Spinal cord (tissue), 10 donors: Measurements from ENCODE around the gene EFEMP2. TPM values are rescaled to one million over a fixed set of nuclear protein-coding genes. Genes with fewer than 3 reads are reported as not detected.

Source experiments
- DNase-seq, 6 donors: peaks; one replicate each; pipeline versions ENCODE4 v3.0.0 to v3.0.0-alpha.2; 2013 to 2015; ENCODE audit warnings: low spot score in 6 of 6, low read depth in 4 of 6
- H3K27ac ChIP-seq: one replicate; pipeline ENCODE4 v1.5.1; 2013; ENCODE audit warnings: low read depth, low read length, control low read depth
- H3K27me3 ChIP-seq: one replicate; pipeline ENCODE4 v1.6.1; 2013; ENCODE audit warnings: low read length; ENCODE audit not compliant: control insufficient read depth, insufficient read depth
- H3K36me3 ChIP-seq: one replicate; pipeline ENCODE4 v1.6.1; 2013; ENCODE audit warnings: low read length; ENCODE audit not compliant: control insufficient read depth, insufficient read depth
- H3K4me1 ChIP-seq: one replicate; pipeline ENCODE4 v1.6.1; 2013; ENCODE audit warnings: low read length; ENCODE audit not compliant: control insufficient read depth, insufficient read depth
- H3K4me3 ChIP-seq: one replicate; pipeline ENCODE4 v1.5.1; 2013; ENCODE audit warnings: low read depth, low read length, control low read depth
- H3K9me3 ChIP-seq: one replicate; pipeline ENCODE4 v1.6.1; 2013; ENCODE audit warnings: low read length; ENCODE audit not compliant: control insufficient read depth, insufficient read depth
- WGBS: methylation state at CpG from one replicate; pipeline ENCODE4 v1.1.5; 2013; ENCODE audit warnings: missing lambda C conversion rate; ENCODE audit not compliant: insufficient coverage; 5-methylcytosine and 5-hydroxymethylcytosine counted together
- polyA plus RNA-seq, 2 donors: library from polyadenylated mRNA; unstranded; fragments of 120-200 nt; gene quantifications; one replicate each; pipeline ENCODE4 v1.2.1, GENCODE V29; 2013; ENCODE audit not compliant: insufficient read length in 2 of 2
- total RNA-seq, 2 donors: library from RNA; depleted of rRNA in 1 of 2; stranded (reverse); fragments of 120-200 nt in 1 of 2; fragments of >200 nt in 1 of 2; gene quantifications; one replicate each; pipeline versions ENCODE4 v1.2.3 to v1.2.4, GENCODE V29; 2013 to 2014
- donor health status: healthy.

EFEMP2 gene
- total and polyA plus RNA-seq, 4 donors, result 21.2 to 94.1 (median 79.1) TPM

GRCh38 chr11:65861533-65862183 is 10.9 kb downstream of the EFEMP2 start:
- H3K4me3 ChIP-seq, result peak overlapping the region; percentile 96
- H3K4me1 ChIP-seq, result peaks cover 41% of the 10 kb centered on the region
- WGBS, result 89% methylated on average over 10 of the region's 13 CpGs
- H3K27me3 ChIP-seq, result no peaks in the 10 kb centered on the region
- peaks cover 58% of the 10 kb centered on the region for H3K36me3 ChIP-seq
- no peaks in the 10 kb centered on the region for H3K9me3 ChIP-seq
- H3K27ac ChIP-seq, result peak overlapping the region; percentile 100
- DNase-seq, result peak in 1 of 6 donors; percentile 3

DNA sequence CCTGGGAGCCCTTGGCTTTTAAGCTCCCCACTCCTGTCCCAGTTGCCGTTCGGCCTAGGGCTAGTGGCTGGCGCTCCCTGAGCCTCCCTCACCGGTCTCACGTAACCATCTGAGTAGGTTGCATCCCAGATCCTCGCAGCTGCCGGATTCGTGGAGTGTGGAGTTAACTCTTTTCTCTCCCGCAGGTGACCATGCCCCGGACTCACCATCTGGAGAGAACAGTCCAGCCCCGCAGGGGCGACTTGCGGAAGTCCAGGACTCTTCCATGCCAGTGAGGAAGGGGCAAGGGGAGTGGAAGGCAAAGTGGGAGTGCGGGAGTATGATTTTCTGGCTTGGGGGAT is 11.5 kb downstream of the EFEMP2 start:
- Histone ChIP-seq H3K36me3 (peaks cover 58% of the 10 kb centered on the region), H3K9me3 (no peaks in the 10 kb centered on the region), H3K4me1 (peaks cover 46% of the 10 kb centered on the region), H3K4me3 (peak overlapping the region; percentile 96), H3K27ac (peak overlapping the region; percentile 100), H3K27me3 (no peaks in the 10 kb centered on the region)
- WGBS, result 7% methylated on average over 14 of the region's 14 CpGs
- peak in 1 of 6 donors; percentile 22 for DNase-seq

DNA sequence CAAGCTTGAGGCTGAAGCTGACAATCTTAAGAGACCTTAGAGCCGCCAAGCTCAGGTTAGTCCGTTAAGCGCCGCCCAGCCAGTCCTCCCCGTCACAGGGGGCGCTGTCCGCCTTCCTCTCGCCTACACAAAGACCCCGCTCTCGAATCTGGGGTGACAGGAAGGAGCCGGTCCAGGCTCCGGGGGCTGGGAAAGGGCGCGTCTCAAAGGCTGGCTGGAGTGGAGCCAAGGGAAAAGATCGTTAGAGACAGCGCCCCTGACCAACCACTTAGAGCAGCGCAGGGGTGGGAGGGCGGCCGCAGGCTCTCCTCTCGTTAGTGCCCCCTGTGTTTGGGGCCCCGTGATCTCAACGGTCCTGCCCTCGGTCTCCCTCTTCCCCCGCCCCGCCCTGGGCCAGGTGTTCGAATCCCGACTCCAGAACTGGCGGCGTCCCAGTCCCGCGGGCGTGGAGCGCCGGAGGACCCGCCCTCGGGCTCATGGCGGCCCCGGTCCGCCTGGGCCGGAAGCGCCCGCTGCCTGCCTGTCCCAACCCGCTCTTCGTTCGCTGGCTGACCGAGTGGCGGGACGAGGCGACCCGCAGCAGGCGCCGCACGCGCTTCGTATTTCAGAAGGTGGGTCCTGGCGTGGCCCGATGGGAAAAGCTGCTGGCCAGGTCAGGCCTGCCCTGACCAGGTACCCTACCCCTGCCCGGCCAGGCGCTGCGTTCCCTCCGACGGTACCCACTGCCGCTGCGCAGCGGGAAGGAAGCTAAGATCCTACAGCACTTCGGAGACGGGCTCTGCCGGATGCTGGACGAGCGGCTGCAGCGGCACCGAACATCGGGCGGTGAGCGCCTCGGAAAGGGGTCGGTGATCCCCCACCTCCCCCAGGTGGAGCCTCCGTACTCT is 12.1 kb downstream of the EFEMP2 start, which contains the start of gene MUS81:
TSS of gene MUS81 (plus strand) at position 156 of the 887 bp plus-strand sequence. CDS start at position 477, 321 bp downstream.
- peak within 1 kb of the TSS; percentile 96 for H3K4me3 ChIP-seq
- peaks cover 52% of the 10 kb centered on the region for H3K4me1 ChIP-seq
- under 1% methylated on average over 78 of the region's 78 CpGs for WGBS
- H3K27me3 ChIP-seq, result no peaks in the 10 kb centered on the region
- peaks cover 59% of the 10 kb centered on the region for H3K36me3 ChIP-seq
- peak; percentile 86 to 99 (median 94) for DNase-seq
- H3K27ac ChIP-seq, result peak within 1 kb of the TSS; percentile 100
- H3K9me3 ChIP-seq, result no peaks in the 10 kb centered on the region

DNA sequence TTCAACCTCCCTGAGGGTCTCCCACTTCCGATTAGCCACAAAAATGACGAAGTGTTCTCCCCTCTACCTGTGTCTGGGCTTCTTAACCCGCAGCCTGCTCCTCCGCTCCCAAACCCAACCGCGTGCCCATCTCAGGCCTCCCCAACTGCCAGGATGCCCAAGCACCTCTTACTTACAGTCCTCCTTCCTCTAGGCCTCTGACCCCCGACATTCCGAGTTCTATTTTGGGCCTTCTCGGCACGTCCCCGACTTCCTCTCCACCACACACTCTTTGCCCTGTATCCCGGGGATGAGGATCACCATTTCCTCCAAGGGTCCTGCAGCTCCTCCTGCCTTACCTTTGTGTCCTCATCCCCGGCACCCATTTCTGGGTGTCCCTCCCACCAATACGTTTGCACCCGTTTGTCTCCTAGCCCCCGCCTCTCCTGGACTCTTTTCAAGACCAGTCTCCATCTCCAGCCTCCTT is 12.8 kb downstream of the EFEMP2 start:
- WGBS, result 2% methylated on average over 16 of the region's 16 CpGs
- Histone ChIP-seq H3K4me1 (peaks cover 56% of the 10 kb centered on the region), H3K27me3 (no peaks in the 10 kb centered on the region), H3K4me3 (peak overlapping the region; percentile 96), H3K36me3 (peaks cover 59% of the 10 kb centered on the region), H3K9me3 (no peaks in the 10 kb centered on the region), H3K27ac (peak overlapping the region; percentile 100)
- DNase-seq, result peak in 1 of 6 donors; percentile 25

GRCh38 chr11:65859095-65859811 is 13.3 kb downstream of the EFEMP2 start:
- Histone ChIP-seq H3K27me3 (no peaks in the 10 kb centered on the region), H3K27ac (peak overlapping the region; percentile 100), H3K4me1 (peaks cover 56% of the 10 kb centered on the region), H3K4me3 (peak overlapping the region; percentile 96), H3K9me3 (no peaks in the 10 kb centered on the region), H3K36me3 (peaks cover 59% of the 10 kb centered on the region)
- peak; percentile 80 to 99 (median 94) for DNase-seq
- WGBS, result 0% methylated on average over 46 of the region's 46 CpGs

DNA sequence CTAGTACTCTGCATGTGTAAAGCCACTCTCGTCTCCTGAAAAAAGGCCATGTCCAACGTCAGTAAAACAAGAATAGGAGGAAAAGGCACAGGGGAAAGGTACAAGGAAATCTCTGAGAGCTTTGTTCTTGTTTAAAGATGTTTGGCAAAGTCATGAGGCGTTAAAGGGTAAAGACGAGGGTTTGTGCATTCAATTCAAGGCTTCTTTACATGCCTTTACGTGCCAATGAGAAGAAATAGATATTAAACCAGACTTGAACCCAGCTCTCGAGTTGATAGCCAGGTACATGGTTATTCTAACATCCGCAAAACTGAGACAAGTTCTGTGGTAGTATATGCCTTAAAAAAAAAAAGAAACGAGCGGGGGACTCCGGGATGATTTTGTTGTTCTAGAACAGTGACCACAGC is 13.9 kb downstream of the EFEMP2 start:
- 0% methylated on average over 8 of the region's 10 CpGs for WGBS
- Histone ChIP-seq H3K4me1 (peaks cover 56% of the 10 kb centered on the region), H3K4me3 (peak overlapping the region; percentile 96), H3K27me3 (no peaks in the 10 kb centered on the region), H3K36me3 (peaks cover 59% of the 10 kb centered on the region), H3K9me3 (no peaks in the 10 kb centered on the region), H3K27ac (peak overlapping the region; percentile 100)
- no peak for DNase-seq

DNA sequence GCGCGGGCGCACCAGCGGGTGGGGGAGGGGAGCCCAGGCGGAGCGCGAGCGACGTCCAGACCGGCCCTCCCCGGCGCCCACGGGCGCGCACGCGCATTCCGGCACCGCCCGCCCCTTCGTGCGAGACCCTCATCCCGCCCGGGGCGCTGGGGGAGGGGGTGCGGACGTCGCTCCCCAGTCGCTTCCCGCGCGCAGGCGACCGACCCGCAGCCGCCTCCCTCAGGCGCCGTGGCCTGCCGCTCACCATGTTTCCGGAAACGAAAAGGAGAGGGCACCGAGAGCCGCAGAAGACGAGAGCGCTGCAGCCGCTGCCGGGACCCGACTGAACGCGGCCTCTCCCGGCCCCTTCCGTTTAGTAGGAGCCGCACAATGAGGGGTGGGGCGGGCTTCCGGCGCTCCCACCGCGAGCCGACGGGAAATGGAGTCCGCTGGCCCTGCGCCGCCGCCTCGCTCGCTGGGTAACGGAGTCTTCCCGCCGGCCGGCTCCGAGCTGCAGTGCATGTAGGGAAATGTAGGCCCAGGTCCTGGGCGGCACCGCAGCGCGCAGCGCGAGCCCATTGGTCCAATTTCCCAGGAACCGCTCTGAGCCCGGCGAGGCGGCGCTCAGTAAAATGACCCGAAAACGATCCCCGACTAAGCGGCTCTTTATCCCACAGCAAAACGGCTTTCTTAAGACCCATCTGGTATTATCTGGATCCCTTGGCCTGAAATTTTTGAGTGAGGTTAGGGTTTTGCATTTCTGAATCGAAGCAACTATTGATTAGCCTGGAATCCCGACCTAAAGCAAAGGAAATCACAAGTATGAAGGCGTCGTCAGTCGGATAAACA is 14.5 kb downstream of the EFEMP2 start, which contains the start of gene CFL1:
TSS of gene CFL1 (minus strand) at position 328 of the 828 bp plus-strand sequence. CDS start at position 247, 81 bp downstream.
- peak within 1 kb of the TSS; percentile 96 for H3K4me3 ChIP-seq
- H3K27ac ChIP-seq, result peak within 1 kb of the TSS; percentile 100
- peaks cover 56% of the 10 kb centered on the region for H3K4me1 ChIP-seq
- H3K9me3 ChIP-seq, result no peaks in the 10 kb centered on the region
- peak; percentile 87 to 99 (median 96) for DNase-seq
- under 1% methylated on average over 90 of the region's 92 CpGs for WGBS
- no peaks in the 10 kb centered on the region for H3K27me3 ChIP-seq
- H3K36me3 ChIP-seq, result peaks cover 59% of the 10 kb centered on the region

DNA sequence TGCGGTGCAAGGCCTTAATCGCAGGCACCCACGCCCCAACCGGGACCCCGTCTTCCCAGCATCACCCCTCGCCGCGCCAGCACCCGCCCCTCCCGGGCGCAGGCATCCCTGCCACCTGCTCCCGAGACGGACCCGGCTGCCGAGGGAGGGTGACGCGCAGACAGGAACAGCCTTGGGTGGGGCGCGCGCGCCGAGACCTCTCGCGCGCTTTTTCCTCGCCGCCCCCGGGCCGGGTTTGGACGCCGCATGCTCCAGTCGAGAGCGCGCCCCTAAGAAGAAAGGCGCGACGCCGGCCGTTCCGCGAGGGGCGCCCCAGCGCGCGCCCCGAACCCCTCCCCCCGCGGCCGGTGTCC is 15.1 kb downstream of the EFEMP2 start:
- H3K36me3 ChIP-seq, result peaks cover 59% of the 10 kb centered on the region
- no peaks in the 10 kb centered on the region for H3K9me3 ChIP-seq
- H3K4me1 ChIP-seq, result peaks cover 51% of the 10 kb centered on the region
- H3K27ac ChIP-seq, result peak overlapping the region; percentile 88
- H3K4me3 ChIP-seq, result peak overlapping the region; percentile 96
- DNase-seq, result no peak
- no peaks in the 10 kb centered on the region for H3K27me3 ChIP-seq
- WGBS, result 0% methylated on average over 49 of the region's 49 CpGs
